ENCODE results near the gene S100P.
"Not testable (repeated sequence)": the region's sequence is repeated elsewhere in the genome, so short reads cannot be mapped to it uniquely, and the experiment has no call there.

S100P gene

DNA sequence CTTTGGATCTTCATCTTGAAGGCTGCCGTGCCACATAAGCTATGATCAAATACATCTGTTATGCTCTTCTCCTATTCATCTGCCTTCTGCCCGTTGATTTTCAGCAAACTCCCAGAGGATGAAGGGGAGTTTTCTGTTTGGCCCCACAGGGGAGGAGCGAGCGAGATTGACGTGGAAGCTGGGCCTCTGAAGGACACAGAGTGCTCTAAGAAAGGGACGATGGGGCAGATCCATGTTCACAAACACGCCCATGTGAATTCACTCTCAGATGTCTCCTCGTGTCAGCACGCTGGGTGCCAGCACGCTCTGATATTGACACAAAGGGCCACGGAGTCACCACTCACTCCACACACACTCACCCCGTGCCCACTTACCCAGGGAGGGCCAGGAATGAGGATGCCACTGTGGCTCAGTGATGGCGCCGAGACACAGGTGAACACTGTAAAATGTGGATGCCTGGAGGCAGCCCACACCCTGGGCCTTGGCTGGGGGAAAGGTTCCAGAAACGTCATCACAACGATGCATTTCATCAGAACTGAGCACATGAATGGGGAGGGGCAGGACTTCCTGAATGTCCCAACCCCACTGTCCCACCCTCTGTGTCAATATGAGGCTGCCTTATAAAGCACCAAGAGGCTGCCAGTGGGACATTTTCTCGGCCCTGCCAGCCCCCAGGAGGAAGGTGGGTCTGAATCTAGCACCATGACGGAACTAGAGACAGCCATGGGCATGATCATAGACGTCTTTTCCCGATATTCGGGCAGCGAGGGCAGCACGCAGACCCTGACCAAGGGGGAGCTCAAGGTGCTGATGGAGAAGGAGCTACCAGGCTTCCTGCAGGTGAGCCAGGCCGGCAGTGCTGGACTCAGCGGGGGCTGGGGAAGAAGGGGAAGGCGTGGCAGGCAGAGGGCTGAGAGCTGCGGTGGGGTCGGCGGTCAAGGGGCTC is at the start of gene S100P:
S100P (plus strand) TSS at position 648 of the 946 bp plus-strand sequence; CDS start at position 703, 55 bp downstream.
- DNase-seq (ENCODE audit: low read depth, low spot score): no peak
- TF ChIP-seq, protein P1, sequence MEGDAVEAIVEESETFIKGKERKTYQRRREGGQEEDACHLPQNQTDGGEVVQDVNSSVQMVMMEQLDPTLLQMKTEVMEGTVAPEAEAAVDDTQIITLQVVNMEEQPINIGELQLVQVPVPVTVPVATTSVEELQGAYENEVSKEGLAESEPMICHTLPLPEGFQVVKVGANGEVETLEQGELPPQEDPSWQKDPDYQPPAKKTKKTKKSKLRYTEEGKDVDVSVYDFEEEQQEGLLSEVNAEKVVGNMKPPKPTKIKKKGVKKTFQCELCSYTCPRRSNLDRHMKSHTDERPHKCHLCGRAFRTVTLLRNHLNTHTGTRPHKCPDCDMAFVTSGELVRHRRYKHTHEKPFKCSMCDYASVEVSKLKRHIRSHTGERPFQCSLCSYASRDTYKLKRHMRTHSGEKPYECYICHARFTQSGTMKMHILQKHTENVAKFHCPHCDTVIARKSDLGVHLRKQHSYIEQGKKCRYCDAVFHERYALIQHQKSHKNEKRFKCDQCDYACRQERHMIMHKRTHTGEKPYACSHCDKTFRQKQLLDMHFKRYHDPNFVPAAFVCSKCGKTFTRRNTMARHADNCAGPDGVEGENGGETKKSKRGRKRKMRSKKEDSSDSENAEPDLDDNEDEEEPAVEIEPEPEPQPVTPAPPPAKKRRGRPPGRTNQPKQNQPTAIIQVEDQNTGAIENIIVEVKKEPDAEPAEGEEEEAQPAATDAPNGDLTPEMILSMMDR (IDR thresholded peaks at IDR 0.05; ENCODE audit: insufficient read depth, low read length, missing control alignments): no peak
- ChIA-PET POLR2A (no interaction called here), CTCF (interaction anchor here (1.4 kb wide), 1 partner anchor 11 kb away, joined by 3 read pairs; no protein-coding TSS in a partner anchor)
- H3K4me3 ChIP-seq (ENCODE audit: low read depth, low read length): no peak within 1 kb of the TSS

- ChIA-PET POLR2A (interaction anchor here (1.6 kb wide), 1 partner anchor 18 kb away, joined by 4 read pairs; no protein-coding TSS in a partner anchor), CTCF (interaction anchor here (0.7 to 1.2 kb wide), 2 partner anchors 12 to 75 kb away, joined by 3 read pairs; no protein-coding TSS in a partner anchor)
- no peak overlapping the region for H3K4me3 ChIP-seq (ENCODE audit: low read depth, low read length)
- no peak for DNase-seq (ENCODE audit: low read depth, low spot score)
- TF ChIP-seq, protein P1 (IDR thresholded peaks at IDR 0.05; ENCODE audit: insufficient read depth, low read length, missing control alignments): no peak
These were observed 48.7 kb upstream of the S100P start for GRCh38 chr4:6644792-6645530.

DNA sequence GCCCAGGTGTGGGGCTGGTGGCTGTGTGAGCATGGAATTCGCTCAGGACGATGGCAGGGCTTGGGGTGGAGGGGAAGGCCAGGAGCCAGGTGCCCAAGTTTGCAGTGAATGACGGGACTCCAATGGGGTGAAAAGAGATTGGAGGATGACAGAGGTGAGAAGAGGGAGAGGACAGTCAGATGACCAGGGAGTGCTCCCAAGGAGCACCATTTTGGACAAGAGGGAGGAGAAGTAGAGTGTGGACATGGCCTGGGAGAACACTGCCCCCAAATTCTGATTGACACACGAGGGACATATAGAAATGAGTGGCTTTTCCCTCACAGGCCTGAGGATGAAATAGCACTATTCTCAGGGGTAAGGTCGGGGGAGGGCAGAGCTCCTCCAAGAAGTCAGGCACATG is 46.5 kb upstream of the S100P start:
- TF ChIP-seq, protein P1 (IDR thresholded peaks at IDR 0.05; ENCODE audit: insufficient read depth, low read length, missing control alignments): no peak
- CTCF ChIA-PET: interaction anchor here (1.0 kb wide), 1 partner anchor 12 kb away, joined by 3 read pairs; no protein-coding TSS in a partner anchor
- DNase-seq (ENCODE audit: low read depth, low spot score): no peak
- POLR2A ChIA-PET: no interaction called here
- no peak overlapping the region for H3K4me3 ChIP-seq (ENCODE audit: low read depth, low read length)

DNA sequence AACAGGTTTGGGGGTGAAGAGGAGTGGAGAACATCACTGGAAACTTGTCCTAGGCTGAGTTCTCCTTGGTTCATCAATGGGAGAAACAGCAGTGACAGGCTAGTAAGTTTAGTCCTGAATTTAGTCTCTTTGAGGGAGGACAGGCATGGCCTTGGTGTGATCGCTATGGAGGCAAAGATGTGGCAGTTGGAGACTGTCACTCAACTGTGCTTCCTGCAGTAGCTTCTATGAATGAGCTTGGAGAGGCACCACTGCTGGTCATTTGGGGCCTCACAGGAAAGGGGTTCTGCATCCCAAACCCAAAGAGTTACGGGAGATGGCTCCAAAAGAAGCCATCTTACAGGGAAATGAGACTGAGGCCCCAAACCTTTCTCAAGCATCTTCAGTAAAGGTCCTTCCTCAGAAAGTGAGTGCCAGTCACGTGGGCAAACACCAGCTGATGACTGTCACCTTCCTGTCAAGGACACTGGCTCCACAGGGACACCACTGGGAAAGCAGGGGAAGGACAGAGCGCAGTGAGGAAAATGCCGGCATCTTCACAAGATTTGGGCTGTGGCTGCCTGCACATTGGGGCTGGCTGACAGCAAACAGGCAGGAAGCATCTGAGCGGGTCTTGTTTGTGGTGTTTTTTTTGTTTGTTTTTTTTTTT is 46.0 kb upstream of the S100P start:
- POLR2A ChIA-PET: no interaction called here
- DNase-seq (ENCODE audit: low read depth, low spot score): no peak
- H3K4me3 ChIP-seq (ENCODE audit: low read depth, low read length): no peak overlapping the region
- TF ChIP-seq, protein P1 (IDR thresholded peaks at IDR 0.05; ENCODE audit: insufficient read depth, low read length, missing control alignments): no peak
- CTCF ChIA-PET: no interaction called here

DNA sequence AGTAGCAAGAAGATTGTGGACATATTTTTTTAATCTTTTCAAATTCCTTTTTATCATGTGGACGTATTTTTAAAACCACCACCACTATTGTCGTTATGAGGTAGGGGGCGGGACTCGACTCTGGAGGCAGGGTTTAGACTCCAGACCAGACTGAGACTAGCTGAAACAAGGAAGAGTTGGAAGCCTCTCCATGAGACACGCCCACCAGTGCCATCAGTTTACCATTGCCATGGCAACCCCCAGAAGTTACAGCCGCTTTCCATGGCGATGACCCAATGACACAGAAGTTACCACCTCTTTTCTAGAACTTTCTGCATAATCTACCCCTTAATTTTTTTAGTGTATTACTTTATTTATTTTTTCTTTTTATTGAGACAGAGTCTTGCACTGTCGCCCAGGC is 44.5 kb upstream of the S100P start:
- no peak for DNase-seq (ENCODE audit: low read depth, low spot score)
- ChIA-PET POLR2A (no interaction called here), CTCF (interaction anchor here (1.0 kb wide), 1 partner anchor 9 kb away, joined by 3 read pairs; no protein-coding TSS in a partner anchor)
- TF ChIP-seq, protein P1 (IDR thresholded peaks at IDR 0.05; ENCODE audit: insufficient read depth, low read length, missing control alignments): no peak
- H3K4me3 ChIP-seq (ENCODE audit: low read depth, low read length): no peak overlapping the region

- POLR2A ChIA-PET; DNase-seq (ENCODE audit: low read depth, low spot score); H3K4me3 ChIP-seq (ENCODE audit: low read depth, low read length): not testable (repeated sequence)
- CTCF ChIA-PET: interaction anchor here (1.1 kb wide), 1 partner anchor 10 kb away, joined by 3 read pairs; no protein-coding TSS in a partner anchor
These were observed 39.5 kb upstream of the S100P start for GRCh38 chr4:6654211-6654610.

GRCh38 chr4:6655291-6655690 is 38.4 kb upstream of the S100P start:
- POLR2A ChIA-PET: interaction anchor here (1.0 kb wide), 1 partner anchor 15 kb away, joined by 3 read pairs; the partner anchor contains the start of gene MRFAP1
- CTCF ChIA-PET; DNase-seq (ENCODE audit: low read depth, low spot score); H3K4me3 ChIP-seq (ENCODE audit: low read depth, low read length): not testable (repeated sequence)
